GM10266 (cell line): Measurements from ENCODE around the gene BRIX1.
"Not testable (repeated sequence)": the region's sequence is repeated elsewhere in the genome, so short reads cannot be mapped to it uniquely, and the experiment has no call there.

Experiments
- DNase-seq: peaks from one replicate; pipeline ENCODE4 v3.0.0; 2012; ENCODE audit errors: extremely low spot score
- CTCF ChIP-seq: IDR thresholded peaks from 2 replicates; pipeline ENCODE4 v1.5.1; 2012; ENCODE audit warnings: mild to moderate bottlenecking, low read depth; ENCODE audit not compliant: control insufficient read depth, insufficient read depth; ENCODE audit errors: missing control alignments

Gene BRIX1

GRCh38 chr5:34967540-34967939, 52.0 kb downstream of the BRIX1 start:
- TF ChIP-seq CTCF: no peak
- DNase-seq: no peak

- TF ChIP-seq CTCF: no peak
- DNase-seq: no peak
These were observed 52.7 kb downstream of the BRIX1 start for GRCh38 chr5:34968258-34968657.

GRCh38 chr5:34970552-34970951, 55.0 kb downstream of the BRIX1 start:
- no peak for DNase-seq

GRCh38 chr5:34971655-34972054, 56.1 kb downstream of the BRIX1 start:
- DNase-seq: not testable (repeated sequence)

More at GRCh38 chr5:34970552-34970951, 55.0 kb downstream of the BRIX1 start:
- TF ChIP-seq CTCF: no peak
